NK-92 (cell line): ENCODE results near the gene CAVIN3.

Experiments
- DNase-seq: peaks from one replicate; lab custom pipeline; 2025; ENCODE audit not compliant: unreplicated experiment; lab: John Stamatoyannopoulos, UW

CAVIN3 gene

GRCh38 chr11:6270584-6271246 lies 49.6 kb downstream of the CAVIN3 start:
- DNase-seq, result no peak

GRCh38 chr11:6269994-6270393 lies 50.3 kb downstream of the CAVIN3 start:
- no peak for DNase-seq
